Measurements from ENCODE around the gene WTIP. TPM values are rescaled to one million over a fixed set of nuclear protein-coding genes. Genes with fewer than 3 reads are reported as not detected.
"Not testable (repeated sequence)": the region's sequence is repeated elsewhere in the genome, so short reads cannot be mapped to it uniquely, and the experiment has no call there.

The WTIP gene
- total RNA-seq, 1 donor from 2014 or later: 40.3 TPM

DNA sequence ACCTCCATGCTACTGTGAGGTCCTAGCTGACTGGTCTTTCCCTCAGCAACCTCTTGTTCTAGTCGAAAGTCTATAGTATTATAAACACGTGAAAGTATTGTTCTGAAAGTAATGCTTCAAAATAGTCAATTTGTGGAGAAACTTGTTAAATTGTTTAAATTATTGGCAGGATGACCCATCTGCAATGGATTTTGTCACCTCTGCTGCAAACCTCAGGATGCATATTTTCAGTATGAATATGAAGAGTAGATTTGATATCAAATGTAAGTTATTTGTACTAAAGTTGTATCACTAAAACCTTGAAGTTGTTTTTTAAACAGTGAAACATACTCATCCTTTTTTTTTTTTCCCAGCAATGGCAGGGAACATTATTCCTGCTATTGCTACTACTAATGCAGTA, 27.5 kb upstream of the WTIP start:
- no peak for FAIRE-seq
- Histone ChIP-seq H3K27me3 (ENCODE audit: control insufficient read depth, insufficient read depth, low read length) (no peaks in the 10 kb centered on the region), H3K36me3 (ENCODE audit: control insufficient read depth, insufficient read depth, low read length) (peaks cover 17% of the 10 kb centered on the region), H3K4me3 (ENCODE audit: low read depth, low read length) (no peak overlapping the region)
- TF ChIP-seq, protein P1, sequence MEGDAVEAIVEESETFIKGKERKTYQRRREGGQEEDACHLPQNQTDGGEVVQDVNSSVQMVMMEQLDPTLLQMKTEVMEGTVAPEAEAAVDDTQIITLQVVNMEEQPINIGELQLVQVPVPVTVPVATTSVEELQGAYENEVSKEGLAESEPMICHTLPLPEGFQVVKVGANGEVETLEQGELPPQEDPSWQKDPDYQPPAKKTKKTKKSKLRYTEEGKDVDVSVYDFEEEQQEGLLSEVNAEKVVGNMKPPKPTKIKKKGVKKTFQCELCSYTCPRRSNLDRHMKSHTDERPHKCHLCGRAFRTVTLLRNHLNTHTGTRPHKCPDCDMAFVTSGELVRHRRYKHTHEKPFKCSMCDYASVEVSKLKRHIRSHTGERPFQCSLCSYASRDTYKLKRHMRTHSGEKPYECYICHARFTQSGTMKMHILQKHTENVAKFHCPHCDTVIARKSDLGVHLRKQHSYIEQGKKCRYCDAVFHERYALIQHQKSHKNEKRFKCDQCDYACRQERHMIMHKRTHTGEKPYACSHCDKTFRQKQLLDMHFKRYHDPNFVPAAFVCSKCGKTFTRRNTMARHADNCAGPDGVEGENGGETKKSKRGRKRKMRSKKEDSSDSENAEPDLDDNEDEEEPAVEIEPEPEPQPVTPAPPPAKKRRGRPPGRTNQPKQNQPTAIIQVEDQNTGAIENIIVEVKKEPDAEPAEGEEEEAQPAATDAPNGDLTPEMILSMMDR (IDR thresholded peaks at IDR 0.05; ENCODE audit: insufficient read depth, low read length, severe bottlenecking): no peak
- DNase-seq (ENCODE audit: low read depth): no peak

DNA sequence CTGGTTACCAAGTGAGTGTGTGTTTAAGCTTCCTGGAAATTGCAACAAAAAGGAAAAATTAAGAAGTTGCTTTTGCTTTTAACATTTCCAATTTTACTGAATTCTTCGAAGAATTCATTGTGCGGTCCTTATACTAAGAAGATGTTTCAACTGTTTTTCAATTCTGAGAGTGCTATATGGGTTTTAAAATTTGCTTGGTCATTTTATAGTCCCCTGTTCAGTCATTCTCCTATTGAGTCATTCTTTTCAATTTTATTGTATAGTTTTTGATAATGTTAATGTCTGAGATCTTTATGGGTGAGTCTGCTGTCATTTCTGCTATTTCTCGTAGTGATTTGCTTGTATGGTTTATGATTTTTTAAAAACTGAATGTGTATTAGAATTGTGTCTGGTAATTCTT, 26.9 kb upstream of the WTIP start:
- TF ChIP-seq, protein P1 (IDR thresholded peaks at IDR 0.05; ENCODE audit: insufficient read depth, low read length, severe bottlenecking): no peak
- FAIRE-seq: no peak
- Histone ChIP-seq H3K27me3 (ENCODE audit: control insufficient read depth, insufficient read depth, low read length) (no peaks in the 10 kb centered on the region), H3K4me3 (ENCODE audit: low read depth, low read length) (no peak overlapping the region), H3K36me3 (ENCODE audit: control insufficient read depth, insufficient read depth, low read length) (peaks cover 17% of the 10 kb centered on the region)
- DNase-seq (ENCODE audit: low read depth): no peak

DNA sequence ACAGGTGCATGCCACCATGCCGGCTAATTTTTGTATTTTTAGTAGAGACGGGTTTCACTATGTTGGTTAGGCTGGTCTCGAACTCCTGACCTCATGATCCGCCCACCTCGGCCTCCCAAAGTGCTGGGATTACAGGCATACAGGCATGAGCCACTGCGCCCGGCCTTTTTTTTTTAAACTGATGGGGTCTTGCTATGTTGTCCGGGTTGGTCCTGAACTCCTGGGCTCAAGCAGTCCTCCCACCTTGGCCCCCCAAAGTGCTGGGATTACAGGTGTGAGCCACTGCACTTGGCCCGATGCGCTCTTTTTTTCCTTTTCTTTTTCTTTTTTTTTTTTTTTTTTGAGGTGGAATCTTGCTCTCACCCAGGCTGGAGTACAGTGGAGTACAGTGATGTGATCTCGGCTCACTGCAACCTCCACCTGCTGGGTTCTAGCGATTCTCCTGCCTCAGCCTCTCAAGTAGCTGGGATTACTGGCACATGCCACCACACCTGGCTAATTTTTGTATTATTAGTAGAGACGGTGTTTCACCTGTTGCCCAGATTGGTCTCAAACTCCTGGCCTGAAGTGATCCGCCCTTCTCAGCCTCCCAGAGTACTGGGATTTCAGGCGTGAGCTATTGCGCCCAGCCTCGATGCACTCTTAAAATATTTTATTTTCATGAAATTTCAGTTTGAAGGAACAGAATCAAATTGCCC, 25.6 kb upstream of the WTIP start:
- FAIRE-seq; H3K4me3 ChIP-seq (ENCODE audit: low read depth, low read length); H3K27me3 ChIP-seq (ENCODE audit: control insufficient read depth, insufficient read depth, low read length); DNase-seq (ENCODE audit: low read depth): not testable (repeated sequence)
- peaks cover 18% of the 10 kb centered on the region for H3K36me3 ChIP-seq (ENCODE audit: control insufficient read depth, insufficient read depth, low read length)

DNA sequence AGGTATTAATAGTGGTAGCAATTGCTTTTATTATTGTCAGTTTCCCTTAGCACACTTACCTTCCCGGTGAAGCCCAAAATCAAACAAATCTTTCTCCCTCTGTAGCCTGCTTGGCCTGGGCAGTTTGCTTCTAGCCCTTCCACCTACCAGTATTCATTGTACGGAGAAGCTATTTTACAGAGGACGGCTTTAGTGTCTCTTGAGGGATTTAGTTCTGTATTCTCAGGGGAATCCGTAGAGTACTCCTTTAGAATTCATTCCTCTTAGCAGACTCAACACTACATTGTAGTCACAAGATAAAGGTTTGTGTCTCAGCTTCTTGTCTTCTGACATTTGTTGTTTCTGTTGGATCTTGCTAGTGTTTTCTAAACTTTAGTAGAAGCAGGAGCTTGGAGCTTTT, 24.1 kb upstream of the WTIP start:
- TF ChIP-seq, protein P1 (IDR thresholded peaks at IDR 0.05; ENCODE audit: insufficient read depth, low read length, severe bottlenecking): no peak
- Histone ChIP-seq H3K36me3 (ENCODE audit: control insufficient read depth, insufficient read depth, low read length) (peaks cover 24% of the 10 kb centered on the region), H3K4me3 (ENCODE audit: low read depth, low read length) (no peak overlapping the region), H3K27me3 (ENCODE audit: control insufficient read depth, insufficient read depth, low read length) (no peaks in the 10 kb centered on the region)
- DNase-seq (ENCODE audit: low read depth) (no peak), FAIRE-seq (no peak)

DNA sequence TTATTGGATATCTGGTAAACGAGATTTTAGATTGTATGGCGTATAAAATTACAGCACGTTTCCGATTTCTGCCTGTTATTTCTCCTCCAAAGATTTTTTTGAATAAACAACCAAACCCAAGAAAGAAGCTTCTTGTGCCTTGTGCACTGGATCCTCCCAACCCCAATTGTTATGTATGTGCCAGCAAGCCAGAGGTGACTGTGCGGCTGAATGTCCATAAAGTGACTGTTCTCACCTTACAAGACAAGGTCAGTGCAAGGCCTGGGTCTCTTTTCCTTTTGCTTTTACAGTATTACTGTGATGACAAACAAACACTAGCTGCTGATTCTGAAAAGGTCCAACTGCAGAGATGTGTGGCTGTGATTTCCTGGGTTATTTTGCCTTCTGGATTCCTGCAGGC, 22.9 kb upstream of the WTIP start:
- no peak overlapping the region for H3K4me3 ChIP-seq (ENCODE audit: low read depth, low read length)
- no peak for FAIRE-seq
- DNase-seq (ENCODE audit: low read depth): no peak
- peaks cover 24% of the 10 kb centered on the region for H3K36me3 ChIP-seq (ENCODE audit: control insufficient read depth, insufficient read depth, low read length)
- no peaks in the 10 kb centered on the region for H3K27me3 ChIP-seq (ENCODE audit: control insufficient read depth, insufficient read depth, low read length)
- TF ChIP-seq, protein P1 (IDR thresholded peaks at IDR 0.05; ENCODE audit: insufficient read depth, low read length, severe bottlenecking): no peak

DNA sequence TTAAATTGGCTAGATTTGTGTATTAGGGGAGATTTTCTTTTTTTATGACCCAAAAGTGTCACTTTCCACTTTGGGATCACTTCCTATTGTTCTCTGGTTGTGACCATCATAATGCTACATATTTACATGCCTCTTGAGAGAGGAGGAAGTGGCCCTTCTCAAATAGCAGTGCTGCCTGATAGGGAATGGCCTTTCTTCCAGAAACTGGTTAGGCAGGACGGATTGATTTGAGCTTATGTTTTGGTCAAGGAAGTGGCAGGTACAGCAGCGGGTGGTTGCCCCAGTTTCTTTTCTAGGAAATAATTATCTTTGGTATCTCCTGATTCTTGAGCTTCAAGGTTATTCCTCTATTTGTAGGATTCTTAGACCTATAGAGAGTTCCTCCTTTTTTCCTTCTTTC, 21.9 kb upstream of the WTIP start:
- FAIRE-seq (no peak), DNase-seq (ENCODE audit: low read depth) (no peak)
- no peaks in the 10 kb centered on the region for H3K27me3 ChIP-seq (ENCODE audit: control insufficient read depth, insufficient read depth, low read length)

More for the DNA sequence above, 21.9 kb upstream of the WTIP start:
- no peak overlapping the region for H3K4me3 ChIP-seq (ENCODE audit: low read depth, low read length)
- H3K36me3 ChIP-seq (ENCODE audit: control insufficient read depth, insufficient read depth, low read length): peaks cover 21% of the 10 kb centered on the region
- TF ChIP-seq, protein P1 (IDR thresholded peaks at IDR 0.05; ENCODE audit: insufficient read depth, low read length, severe bottlenecking): no peak

Data from bronchial epithelial cell (primary cell).